K562 (cell line): ENCODE data around the gene ELMO1. TPM values are rescaled to one million over a fixed set of nuclear protein-coding genes. Genes with fewer than 3 reads are reported as not detected.

Experiments used
- ATAC-seq: fragments of 200-7000 bp; cut with Tn5 transposase; 3 replicates; pipeline ENCODE4 v1.9.1; 2020; ENCODE audit warnings: moderate library complexity
- BruUV-seq: library from RNA; stranded (reverse); fragments of 400-500 nt; replicated peaks from 2 replicates; lab custom pipeline; 2021; lab: Mats Ljungman, UMichigan
- CTCF ChIA-PET: fragments of 300-600 bp; formaldehyde crosslinking; extraction: SDS; loops from one replicate; lab custom pipeline; 2021; ENCODE audit warnings: low intra/inter-chr PET ratio; lab: Yijun Ruan, JAX
- POLR2A ChIA-PET: fragments of 300-600, 350-650 bp; sonication (Branson Sonifier 250); formaldehyde crosslinking; extraction: SDS; loops from one replicate; lab custom pipeline; 2021; ENCODE audit warnings: antibody characterized with exemption, inconsistent platforms; lab: Yijun Ruan, JAX
- DNase-seq, 4 experiments: peaks; one replicate each; pipeline versions ENCODE4 v3.0.0 to v3.0.0-alpha.2; 2011 to 2018; ENCODE audit warnings: low spot score in 3 of 4, mixed read lengths in 3 of 4; ENCODE audit errors: extremely low read depth in 1 of 4
- FAIRE-seq: peaks from 2 replicates; lab custom pipeline; 2011; peaks lifted over from hg19 to GRCh38; lab: Jason Lieb, UNC
- H2AFZ ChIP-seq: 2 replicates; pipeline ENCODE4 v1.6.0; 2011; ENCODE audit warnings: low read depth, low read length, control low read depth, inconsistent platforms
- H3K27ac ChIP-seq: fragments of 200-600 bp; 3 replicates; pipeline ENCODE4 v1.8.0; 2011; ENCODE audit warnings: low read depth, mild to moderate bottlenecking, control low read depth, inconsistent platforms, low read length, moderate library complexity, mixed read lengths; ENCODE audit errors: extremely low read depth
- H3K27me3 ChIP-seq, 2 experiments: fragments of 300-600 bp in 1 of 2; 2 replicates in 1 of 2; 3 replicates in 1 of 2; pipeline versions ENCODE4 v1.6.0 to v1.8.0; 2011; ENCODE audit warnings: inconsistent platforms in 2 of 2, low read length in 2 of 2, mild to moderate bottlenecking in 1 of 2, mixed read lengths in 1 of 2, moderate library complexity in 1 of 2; ENCODE audit not compliant: control insufficient read depth in 2 of 2, insufficient read depth in 2 of 2
- H3K36me3 ChIP-seq: fragments of 300-600 bp; 3 replicates; pipeline ENCODE4 v1.8.0; 2011; ENCODE audit warnings: mild to moderate bottlenecking, low read length, inconsistent platforms; ENCODE audit not compliant: control insufficient read depth, insufficient read depth
- H3K4me1 ChIP-seq, 2 experiments: fragments of 200-600 bp in 1 of 2; replicated peaks in 1 of 2; 2 replicates in 1 of 2; 3 replicates in 1 of 2; pipeline versions ENCODE4 v1.5.1 to v1.8.0; 2011; ENCODE audit warnings: inconsistent platforms in 2 of 2, low read length in 2 of 2, mild to moderate bottlenecking in 1 of 2, mixed read lengths in 1 of 2, moderate library complexity in 1 of 2; ENCODE audit not compliant: control insufficient read depth in 2 of 2, insufficient read depth in 2 of 2
- H3K4me2 ChIP-seq: 2 replicates; pipeline ENCODE4 v1.6.1; 2011; ENCODE audit warnings: low read length, control low read depth, inconsistent platforms, mixed read lengths; ENCODE audit not compliant: insufficient read depth
- H3K4me3 ChIP-seq: fragments of 200-600 bp; sonication (generic), shearing (Covaris generic); 2 replicates; pipeline ENCODE4 v1.5.1; 2016; ENCODE audit warnings: control low read depth, inconsistent platforms
- H3K79me2 ChIP-seq: fragments of 200-600 bp; 3 replicates; pipeline ENCODE4 v1.8.0; 2011; ENCODE audit warnings: low read length, inconsistent platforms; ENCODE audit not compliant: control insufficient read depth, insufficient read depth
- H3K9ac ChIP-seq, 2 experiments: 2 replicates each; pipeline versions ENCODE4 v1.6.0 to v1.6.1; 2011; ENCODE audit warnings: low read depth in 2 of 2, low read length in 2 of 2, control low read depth in 1 of 2, inconsistent platforms in 1 of 2, mild to moderate bottlenecking in 1 of 2, mixed read lengths in 1 of 2; ENCODE audit not compliant: insufficient read depth in 1 of 2
- H3K9me1 ChIP-seq: one replicate; pipeline ENCODE4 v1.6.0; 2011; ENCODE audit warnings: inconsistent platforms, mild to moderate bottlenecking, low read length, moderate library complexity; ENCODE audit not compliant: control insufficient read depth, insufficient read depth
- H3K9me3 ChIP-seq: replicated peaks from 2 replicates; pipeline ENCODE4 v1.5.1; 2011; ENCODE audit warnings: low read depth, low read length, inconsistent platforms; ENCODE audit not compliant: control insufficient read depth, insufficient read depth
- H4K20me1 ChIP-seq: replicated peaks from 2 replicates; pipeline ENCODE4 v1.6.1; 2011; ENCODE audit warnings: low read length, inconsistent platforms, mixed read lengths; ENCODE audit not compliant: control insufficient read depth, insufficient read depth
- ARID1B ChIP-seq: fragments of 450-650 bp; IDR thresholded peaks from 2 replicates; pipeline ENCODE4 v1.6.1; 2016; ENCODE audit warnings: antibody characterized with exemption, mild to moderate bottlenecking, inconsistent platforms
- ATF6 ChIP-seq: sonication (generic); formaldehyde crosslinking; IDR thresholded peaks from 2 replicates; pipeline ENCODE4 v1.4.0; 2020; ENCODE audit warnings: mild to moderate bottlenecking, missing genetic modification reagents
- HNRNPUL1 ChIP-seq: fragments of 200-400 bp; formaldehyde crosslinking; IDR thresholded peaks from 2 replicates; pipeline ENCODE4 v1.6.1; 2017; ENCODE audit warnings: low read length
- SP1 ChIP-seq: sonication (generic); formaldehyde crosslinking; IDR thresholded peaks from 2 replicates; pipeline ENCODE4 v1.8.1; 2022; ENCODE audit warnings: mild to moderate bottlenecking, missing genetic modification reagents
- WGBS: fragments of 100-300 bp; shearing (Covaris generic); methylation state at CpG from one replicate; pipeline ENCODE4 v1.1.6; 2016; ENCODE audit warnings: low coverage, mixed read lengths; ENCODE audit not compliant: insufficient coverage; ENCODE audit errors: missing lambda C conversion rate; 5-methylcytosine and 5-hydroxymethylcytosine counted together
- in situ Hi-C: fragments of 300-500 bp; cut with MboI; formaldehyde crosslinking; loops from 4 replicates; pipeline ENCODE4 v1.15.0; 2018; ENCODE audit warnings: inconsistent platforms, mixed read lengths
- intact Hi-C: fragments of 100-400 bp; cut with micrococcal nuclease; formaldehyde crosslinking; loops from 2 replicates; pipeline ENCODE4 v1.14.2; 2022
- polyA plus RNA-seq, 8 experiments: library from polyadenylated mRNA; depleted of rRNA in 4 of 8; stranded (reverse) in 5 of 8; unstranded in 3 of 8; fragments of >200 nt; fragmentation: Nextera tagmentation in 2 of 8; fragmentation: Illumina TruSeq in 1 of 8; extraction: Ambion mirVana in 2 of 8; extraction: Trizol in 1 of 8; gene quantifications; 2 replicates each; pipeline versions ENCODE4 v1.2.1 to v1.2.3, GENCODE V29; 2011 to 2014; ENCODE audit warnings: inconsistent platforms in 1 of 8, missing spikeins in 1 of 8
- total RNA-seq, 7 experiments: library from RNA; depleted of rRNA in 6 of 7; stranded (reverse); fragments of >200 nt in 6 of 7; fragmentation: Illumina TruSeq in 2 of 7; extraction: Trizol in 2 of 7; gene quantifications; 2 replicates each; pipeline versions ENCODE4 v1.2.1 to v1.2.3, GENCODE V29; 2011 to 2021; ENCODE audit warnings: low replicate concordance in 1 of 7

Gene ELMO1
- total and polyA plus RNA-seq, 9 of the 15 experiments (the other 6 are each of a cell fraction or from before 2014, with no cell fraction given), result 0.36 to 7.2 (median 3.6) TPM

- Histone ChIP-seq H4K20me1 (no peaks in the 10 kb centered on the region), H3K4me1 (no peaks in the 10 kb centered on the region), H3K36me3 (no peaks in the 10 kb centered on the region), H2AFZ (no peak overlapping the region), H3K9me3 (no peaks in the 10 kb centered on the region), H3K79me2 (no peaks in the 10 kb centered on the region), H3K4me3 (no peak overlapping the region)
- CTCF ChIA-PET, result no interaction called here
- DNase-seq, result no peak
- in situ Hi-C loops, result no loop called here
- POLR2A ChIA-PET, result no interaction called here
- no peak for TF ChIP-seq ATF6 (CRISPR knock-in tag)
- TF ChIP-seq ARID1B, result no peak
- no peak for TF ChIP-seq HNRNPUL1
- TF ChIP-seq SP1 (CRISPR knock-in tag), result no peak
- TF ChIP-seq, all 486 proteins: peak for 0
- Histone ChIP-seq H3K9me1 (no peaks in the 10 kb centered on the region), H3K27me3 (peaks cover 0 to 4% of the 10 kb centered on the region in 2 experiments; a peak in 1 of 5 replicates), H3K27ac (no peak overlapping the region), H3K4me2 (no peak overlapping the region), H3K9ac (no peak overlapping the region)
- FAIRE-seq, result no peak
- WGBS, result 0% methylated on average over 2 of the region's 2 CpGs
- no peak for ATAC-seq
- BruUV-seq, result no TSS peak
- intact Hi-C loops, result no loop called here
These were observed 604.3 kb downstream of the ELMO1 start for GRCh38 chr7:36844374-36844773.
